H9 (cell line): ENCODE data around the gene SP140. TPM values are rescaled to one million over a fixed set of nuclear protein-coding genes. Genes with fewer than 3 reads are reported as not detected.

Source experiments
- DNase-seq: peaks from one replicate; pipeline ENCODE4 v3.0.0-alpha.2; 2017
- H2AFZ ChIP-seq: one replicate; pipeline ENCODE4 v1.6.1; 2013; ENCODE audit warnings: mild to moderate bottlenecking, low read length, control low read depth, moderate library complexity
- H2AK5ac ChIP-seq: 2 replicates; pipeline ENCODE4 v1.6.1; 2013; ENCODE audit warnings: low read length, control low read depth, mixed read lengths; ENCODE audit not compliant: insufficient read length
- H2BK120ac ChIP-seq: one replicate; pipeline ENCODE4 v1.6.1; 2013; ENCODE audit warnings: low read depth, mild to moderate bottlenecking, low read length, control low read depth, inconsistent platforms; ENCODE audit not compliant: poor library complexity, severe bottlenecking
- H2BK12ac ChIP-seq: 2 replicates; pipeline ENCODE4 v1.6.1; 2013; ENCODE audit warnings: low read length, control low read depth, mixed read lengths, low read depth; ENCODE audit not compliant: insufficient read length
- H2BK15ac ChIP-seq: 2 replicates; pipeline ENCODE4 v1.6.1; 2013; ENCODE audit warnings: low read depth, low read length, control low read depth
- H2BK20ac ChIP-seq: one replicate; pipeline ENCODE4 v1.6.1; 2013; ENCODE audit warnings: low read depth, mild to moderate bottlenecking, low read length, control low read depth, inconsistent platforms; ENCODE audit not compliant: poor library complexity, severe bottlenecking
- H2BK5ac ChIP-seq: 2 replicates; pipeline ENCODE4 v1.6.1; 2013; ENCODE audit warnings: low read length, control low read depth, mixed read lengths; ENCODE audit not compliant: insufficient read length
- H3K14ac ChIP-seq: 2 replicates; pipeline ENCODE4 v1.6.1; 2013; ENCODE audit warnings: low read length, control low read depth; ENCODE audit not compliant: insufficient read depth
- H3K18ac ChIP-seq: 2 replicates; pipeline ENCODE4 v1.6.1; 2013; ENCODE audit warnings: low read depth, mild to moderate bottlenecking, mixed read lengths, low read length, control low read depth; ENCODE audit not compliant: insufficient read length
- H3K23ac ChIP-seq: 2 replicates; pipeline ENCODE4 v1.6.1; 2013; ENCODE audit warnings: low read length, control low read depth, mixed read lengths, low read depth; ENCODE audit not compliant: insufficient read length
- H3K23me2 ChIP-seq: 2 replicates; pipeline ENCODE4 v1.6.1; 2013; ENCODE audit warnings: low read depth, mild to moderate bottlenecking, mixed read lengths, low read length, control low read depth; ENCODE audit not compliant: insufficient read length, poor library complexity, severe bottlenecking
- H3K27ac ChIP-seq: 2 replicates; pipeline ENCODE4 v1.5.1; 2013; ENCODE audit warnings: low read length, control low read depth, mixed read lengths, low read depth; ENCODE audit not compliant: insufficient read length
- H3K27me3 ChIP-seq: 2 replicates; pipeline ENCODE4 v1.6.1; 2013; ENCODE audit warnings: low read length, control low read depth, inconsistent platforms; ENCODE audit not compliant: insufficient read depth
- H3K4ac ChIP-seq: 2 replicates; pipeline ENCODE4 v1.6.1; 2013; ENCODE audit warnings: low read depth, mild to moderate bottlenecking, control low read depth, inconsistent platforms, low read length, moderate library complexity
- H3K4me1 ChIP-seq: 2 replicates; pipeline ENCODE4 v1.6.1; 2013; ENCODE audit warnings: low read length, control low read depth, inconsistent platforms; ENCODE audit not compliant: insufficient read depth
- H3K4me2 ChIP-seq: 2 replicates; pipeline ENCODE4 v1.6.1; 2013; ENCODE audit warnings: low read length, control low read depth, mixed read lengths; ENCODE audit not compliant: insufficient read length, insufficient read depth
- H3K56ac ChIP-seq: 2 replicates; pipeline ENCODE4 v1.6.1; 2013; ENCODE audit warnings: low read depth, mild to moderate bottlenecking, mixed read lengths, low read length, control low read depth; ENCODE audit not compliant: insufficient read length
- H3K79me1 ChIP-seq: 2 replicates; pipeline ENCODE4 v1.6.1; 2013; ENCODE audit warnings: low read depth, mild to moderate bottlenecking, moderate library complexity, low read length, control low read depth, inconsistent platforms; ENCODE audit not compliant: insufficient read depth, poor library complexity, severe bottlenecking
- H3K79me2 ChIP-seq: 2 replicates; pipeline ENCODE4 v1.6.1; 2013; ENCODE audit warnings: low read length, control low read depth, inconsistent platforms; ENCODE audit not compliant: insufficient read depth
- H3K9ac ChIP-seq: 2 replicates; pipeline ENCODE4 v1.6.1; 2013; ENCODE audit warnings: low read length, control low read depth, mixed read lengths; ENCODE audit not compliant: insufficient read length; ENCODE audit errors: extremely low read depth
- H3K9me3 ChIP-seq: one replicate; pipeline ENCODE4 v1.6.1; 2013; ENCODE audit warnings: low read depth, low read length, inconsistent platforms; ENCODE audit not compliant: control insufficient read depth
- H3T11ph ChIP-seq: one replicate; pipeline ENCODE4 v1.6.1; 2013; ENCODE audit warnings: mild to moderate bottlenecking, low read length, control low read depth, inconsistent platforms
- H4K20me1 ChIP-seq: one replicate; pipeline ENCODE4 v1.6.1; 2013; ENCODE audit not compliant: control insufficient read depth, insufficient read length, insufficient read depth
- H4K5ac ChIP-seq: 2 replicates; pipeline ENCODE4 v1.6.1; 2013; ENCODE audit warnings: low read depth, mild to moderate bottlenecking, mixed read lengths, low read length, control low read depth; ENCODE audit not compliant: insufficient read length
- H4K8ac ChIP-seq: replicated peaks from 2 replicates; pipeline ENCODE4 v1.6.1; 2013; ENCODE audit warnings: low read length, control low read depth, mixed read lengths, low read depth; ENCODE audit not compliant: insufficient read length
- H4K91ac ChIP-seq: 2 replicates; pipeline ENCODE4 v1.6.1; 2013; ENCODE audit warnings: low read depth, mild to moderate bottlenecking, moderate library complexity, mixed read lengths, low read length, control low read depth; ENCODE audit not compliant: insufficient read length
- H3K27ac Mint-ChIP-seq, 3 experiments: 2 replicates in 2 of 3; 3 replicates in 1 of 3; pipeline ENCODE4 v1.8.0; 2020 to 2021; ENCODE audit warnings: mixed read lengths in 3 of 3, mild to moderate bottlenecking in 1 of 3, moderate library complexity in 1 of 3
- H3K27me3 Mint-ChIP-seq: 2 replicates; pipeline ENCODE4 v1.8.0; 2021; ENCODE audit warnings: low read depth, mild to moderate bottlenecking, moderate library complexity, mixed read lengths
- H3K36me3 Mint-ChIP-seq, 3 experiments: 2 replicates in 2 of 3; 3 replicates in 1 of 3; pipeline ENCODE4 v1.8.0; 2020 to 2021; ENCODE audit warnings: low read depth in 3 of 3, mixed read lengths in 3 of 3; ENCODE audit not compliant: insufficient read depth in 1 of 3
- H3K4me1 Mint-ChIP-seq, 2 experiments: 2 replicates each; pipeline ENCODE4 v1.8.0; 2020; ENCODE audit warnings: mixed read lengths in 2 of 2
- H3K4me3 Mint-ChIP-seq, 2 experiments: 2 replicates in 1 of 2; 3 replicates in 1 of 2; pipeline ENCODE4 v1.8.0; 2020 to 2021; ENCODE audit warnings: mild to moderate bottlenecking in 2 of 2, mixed read lengths in 2 of 2, moderate library complexity in 1 of 2
- H3K9me3 Mint-ChIP-seq, 2 experiments: 2 replicates in 1 of 2; 3 replicates in 1 of 2; pipeline ENCODE4 v1.8.0; 2020; ENCODE audit warnings: mild to moderate bottlenecking in 2 of 2, mixed read lengths in 2 of 2, moderate library complexity in 1 of 2
- total RNA-seq: library from RNA; stranded (reverse); gene quantifications from 2 replicates; pipeline ENCODE4 v1.2.1, GENCODE V29; 2021
- TF ChIP-seq, protein P1 (sequence below): fragments of 200-600 bp; sonication (generic); conservative IDR thresholded peaks from 3 replicates; pipeline ENCODE4 v1.8.0; 2021; ENCODE audit warnings: antibody characterized with exemption, mild to moderate bottlenecking

The SP140 gene
- total RNA-seq, 1 experiment from 2014 or later = 0.31 TPM

DNA sequence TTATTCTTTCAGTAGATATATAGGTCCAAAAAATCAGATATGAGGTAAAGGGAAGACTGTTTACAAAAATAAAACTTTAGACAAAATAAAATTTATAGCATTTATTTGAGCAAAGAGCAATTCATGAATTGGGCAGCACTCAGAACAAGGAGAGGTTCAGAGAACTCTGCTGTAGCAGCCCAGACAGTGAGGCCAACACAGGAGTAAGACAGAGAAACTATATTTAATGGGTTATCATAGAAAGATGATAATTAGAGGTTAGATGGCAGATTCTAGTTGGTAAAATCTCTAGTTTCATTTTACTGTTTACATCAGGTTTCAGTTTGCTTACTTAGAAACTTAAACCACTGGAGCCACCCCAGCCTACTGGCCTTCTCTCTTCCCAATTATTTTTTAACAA lies 71.4 kb downstream of the SP140 start:
- no peak overlapping the region for H3K23ac ChIP-seq
- H3K9ac ChIP-seq = no peak overlapping the region
- no peak overlapping the region for H3K14ac ChIP-seq
- no peak overlapping the region for H4K91ac ChIP-seq
- H3K9me3 ChIP-seq = no peaks in the 10 kb centered on the region
- no peak overlapping the region for H4K8ac ChIP-seq
- Mint-ChIP-seq H3K36me3 (peaks cover 0 to 8% (median 2%) of the 10 kb centered on the region in 3 experiments; a peak in 2 of 7 replicates), H3K27ac (no peak overlapping the region), H3K4me3 (no peak overlapping the region), H3K9me3 (peaks cover 10 to 11% of the 10 kb centered on the region in 2 experiments; a peak in 4 of 5 replicates), H3K27me3 (peaks cover 2% of the 10 kb centered on the region; the same call in 1 of the 2 replicates), H3K4me1 (no peaks in the 10 kb centered on the region; a peak in 1 of 4 replicates)
- H2BK15ac ChIP-seq = no peak overlapping the region
- no peak overlapping the region for H3K4ac ChIP-seq
- H3K27me3 ChIP-seq = no peaks in the 10 kb centered on the region
- H3T11ph ChIP-seq = no peak overlapping the region
- no peak overlapping the region for H2BK5ac ChIP-seq
- no peaks in the 10 kb centered on the region for H3K23me2 ChIP-seq
- no peak overlapping the region for H3K4me2 ChIP-seq
- no peak for DNase-seq
- no peak overlapping the region for H2BK120ac ChIP-seq
- no peak overlapping the region for H2BK20ac ChIP-seq
- H4K5ac ChIP-seq = no peak overlapping the region
- TF ChIP-seq, protein P1, sequence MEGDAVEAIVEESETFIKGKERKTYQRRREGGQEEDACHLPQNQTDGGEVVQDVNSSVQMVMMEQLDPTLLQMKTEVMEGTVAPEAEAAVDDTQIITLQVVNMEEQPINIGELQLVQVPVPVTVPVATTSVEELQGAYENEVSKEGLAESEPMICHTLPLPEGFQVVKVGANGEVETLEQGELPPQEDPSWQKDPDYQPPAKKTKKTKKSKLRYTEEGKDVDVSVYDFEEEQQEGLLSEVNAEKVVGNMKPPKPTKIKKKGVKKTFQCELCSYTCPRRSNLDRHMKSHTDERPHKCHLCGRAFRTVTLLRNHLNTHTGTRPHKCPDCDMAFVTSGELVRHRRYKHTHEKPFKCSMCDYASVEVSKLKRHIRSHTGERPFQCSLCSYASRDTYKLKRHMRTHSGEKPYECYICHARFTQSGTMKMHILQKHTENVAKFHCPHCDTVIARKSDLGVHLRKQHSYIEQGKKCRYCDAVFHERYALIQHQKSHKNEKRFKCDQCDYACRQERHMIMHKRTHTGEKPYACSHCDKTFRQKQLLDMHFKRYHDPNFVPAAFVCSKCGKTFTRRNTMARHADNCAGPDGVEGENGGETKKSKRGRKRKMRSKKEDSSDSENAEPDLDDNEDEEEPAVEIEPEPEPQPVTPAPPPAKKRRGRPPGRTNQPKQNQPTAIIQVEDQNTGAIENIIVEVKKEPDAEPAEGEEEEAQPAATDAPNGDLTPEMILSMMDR = no peak
- H3K79me2 ChIP-seq = no peaks in the 10 kb centered on the region
- no peak overlapping the region for H3K56ac ChIP-seq
- no peak overlapping the region for H3K27ac ChIP-seq
- no peak overlapping the region for H2BK12ac ChIP-seq
- H2AFZ ChIP-seq = no peak overlapping the region
- no peaks in the 10 kb centered on the region for H4K20me1 ChIP-seq
- H3K18ac ChIP-seq = no peak overlapping the region
- no peaks in the 10 kb centered on the region for H3K79me1 ChIP-seq
- H2AK5ac ChIP-seq = no peak overlapping the region
- H3K4me1 ChIP-seq = no peaks in the 10 kb centered on the region
